Testis (tissue), 2 donors: ENCODE measurements around the gene ALDH1L1.

Experiments used
- CTCF ChIP-seq, 3 experiments: fragments of 450-650 bp in 2 of 3; fragments of 200-600 bp in 1 of 3; sonication (generic) in 1 of 3; IDR thresholded peaks; one replicate each; pipeline ENCODE4 v1.5.1; 2016 to 2019; ENCODE audit warnings: antibody characterized with exemption in 3 of 3, mild to moderate bottlenecking in 2 of 3, moderate library complexity in 1 of 3
- POLR2A ChIP-seq: fragments of 450-650 bp; IDR thresholded peaks from one replicate; pipeline ENCODE4 v1.6.1; 2017; ENCODE audit warnings: antibody characterized with exemption, mild to moderate bottlenecking, moderate library complexity

DNA sequence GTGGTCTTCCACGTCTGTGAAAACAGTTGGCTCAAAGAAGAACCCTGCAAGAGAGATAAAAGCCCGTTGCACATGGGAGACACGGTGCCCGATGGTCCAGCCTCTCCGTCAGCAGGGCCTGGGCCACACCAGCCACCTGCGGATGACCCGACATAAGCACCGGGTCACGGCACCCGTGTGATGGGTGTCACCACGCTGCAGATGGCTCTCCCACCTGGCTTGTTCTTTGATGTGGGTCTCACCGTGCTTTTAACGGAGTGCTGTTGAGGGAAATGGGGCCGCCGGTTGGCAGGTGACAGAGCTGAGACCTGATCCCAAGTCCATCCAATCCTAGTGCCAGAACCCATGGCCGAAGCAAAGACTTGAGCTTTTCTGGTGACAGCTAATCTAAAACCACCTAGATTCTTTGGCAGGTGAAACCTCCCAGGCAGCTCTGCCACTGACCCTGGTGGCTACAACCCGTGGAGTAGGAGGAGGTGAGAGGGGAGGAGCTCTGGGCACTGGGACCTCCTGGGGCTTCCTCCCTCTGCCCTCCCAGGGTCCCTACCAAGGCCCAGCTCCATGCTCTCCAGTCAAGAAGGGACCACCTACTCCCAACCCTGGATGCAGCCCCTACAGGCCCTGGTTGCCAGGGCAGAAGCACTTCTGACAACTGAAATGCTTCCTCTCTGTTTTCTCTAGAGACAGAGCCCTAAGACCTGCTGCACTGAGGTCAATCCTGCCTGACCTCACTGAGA, 73.0 kb downstream of the ALDH1L1 start:
- TF ChIP-seq CTCF (IDR thresholded peaks at IDR 0.05): no peak
- TF ChIP-seq POLR2A: no peak
